ENCODE data around the gene KREMEN2.

GRCh38 chr16:2936436-2937011 lies 27.6 kb upstream of the KREMEN2 start:
- no peak for TF ChIP-seq POLR2AphosphoS5 (IDR thresholded peaks at IDR 0.05; ENCODE audit: insufficient read depth, low read depth, low read length)
- no peak for TF ChIP-seq MYC (IDR thresholded peaks at IDR 0.05; ENCODE audit: low read depth, low read length)
- no peak for TF ChIP-seq JUN (IDR thresholded peaks at IDR 0.05; ENCODE audit: borderline replicate concordance, insufficient read depth, insufficient read length, low read depth)
- TF ChIP-seq CTCF (IDR thresholded peaks at IDR 0.05; ENCODE audit: extremely low read depth in 1 of 2, insufficient read depth in 1 of 2, low read depth in 1 of 2, low read length in 2 of 2): no peak

Measured in endothelial cell of umbilical vein (primary cell).